ENCODE results near the gene CPT1B. TPM values are rescaled to one million over a fixed set of nuclear protein-coding genes. Genes with fewer than 3 reads are reported as not detected.
"Not testable (repeated sequence)": the region's sequence is repeated elsewhere in the genome, so short reads cannot be mapped to it uniquely, and the experiment has no call there.

CPT1B gene
- total RNA-seq, 1 donor, result 3.9 TPM

DNA sequence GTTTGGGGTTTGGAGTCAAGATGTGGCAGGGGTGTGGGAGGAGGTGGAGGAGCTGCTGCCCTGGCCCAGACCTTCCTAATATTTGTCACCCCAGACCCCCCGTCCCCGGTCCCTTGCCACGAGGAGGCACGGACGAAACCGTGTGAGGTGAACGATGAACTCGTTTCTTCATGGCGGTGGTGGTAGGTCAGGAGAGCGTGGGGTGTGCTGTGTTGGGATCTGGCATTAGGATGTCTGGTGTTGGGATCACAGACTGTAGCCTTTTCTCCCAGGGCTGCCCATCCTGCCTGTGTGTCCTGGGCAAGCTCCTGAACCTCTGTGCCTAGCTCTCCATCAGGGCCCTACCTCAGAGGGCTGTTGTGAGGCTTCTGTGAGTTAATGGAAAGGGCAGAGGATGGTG is 30.8 kb upstream of the CPT1B start:
- TF ChIP-seq CTCF (IDR thresholded peaks at IDR 0.05; ENCODE audit: insufficient read depth, low read depth, low read length), result no peak
- no peak overlapping the region for H3K4me3 ChIP-seq (ENCODE audit: low read depth, low read length)
- no peak for DNase-seq (ENCODE audit: low read depth)

DNA sequence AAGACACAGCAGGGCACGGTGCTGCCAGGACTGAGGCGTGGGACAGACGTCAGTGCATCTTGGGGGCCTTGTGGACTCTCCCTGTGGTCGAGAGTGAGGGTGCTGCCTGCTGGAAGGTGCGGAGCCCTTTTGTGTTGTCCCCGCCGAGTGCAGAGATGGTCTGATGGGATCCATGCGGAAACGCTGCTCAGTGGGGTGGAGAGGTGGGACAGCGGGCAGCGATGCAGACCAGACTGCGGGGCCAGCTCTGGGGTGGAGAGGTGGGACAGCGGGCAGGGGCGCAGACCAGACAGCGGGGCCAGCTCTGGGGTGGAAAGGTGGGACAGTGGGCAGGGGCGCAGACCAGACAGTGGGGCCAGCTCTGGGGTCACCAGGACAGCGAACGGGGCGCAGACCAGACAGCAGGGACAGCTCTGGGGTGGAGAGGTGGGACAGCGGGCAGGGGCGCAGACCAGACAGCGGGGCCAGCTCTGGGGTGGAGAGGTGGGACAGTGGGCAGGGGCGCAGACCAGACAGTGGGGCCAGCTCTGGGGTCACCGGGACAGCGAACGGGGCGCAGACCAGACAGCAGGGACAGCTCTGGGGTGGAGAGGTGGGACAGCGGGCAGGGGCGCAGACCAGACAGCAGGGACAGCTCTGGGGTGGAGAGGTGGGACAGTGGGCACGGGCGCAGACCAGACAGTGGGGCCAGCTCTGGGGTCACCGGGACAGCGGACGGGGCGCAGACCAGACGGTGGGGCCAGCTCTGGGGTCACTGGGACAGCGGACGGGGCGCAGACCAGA is 30.0 kb upstream of the CPT1B start:
- not testable (repeated sequence) for DNase-seq (ENCODE audit: low read depth)

GRCh38 chr22:50607659-50608020 is 29.4 kb upstream of the CPT1B start:
- DNase-seq (ENCODE audit: low read depth), result no peak
- TF ChIP-seq CTCF (IDR thresholded peaks at IDR 0.05; ENCODE audit: insufficient read depth, low read depth, low read length), result no peak
- H3K4me3 ChIP-seq (ENCODE audit: low read depth, low read length), result no peak overlapping the region

More for the DNA sequence above, 30.0 kb upstream of the CPT1B start:
- H3K4me3 ChIP-seq (ENCODE audit: low read depth, low read length), result not testable (repeated sequence)

- DNase-seq (ENCODE audit: low read depth), result no peak
- TF ChIP-seq CTCF (IDR thresholded peaks at IDR 0.05; ENCODE audit: insufficient read depth, low read depth, low read length), result no peak
- no peak overlapping the region for H3K4me3 ChIP-seq (ENCODE audit: low read depth, low read length)
Observed at GRCh38 chr22:50606946-50607658, 28.9 kb upstream of the CPT1B start.

DNA sequence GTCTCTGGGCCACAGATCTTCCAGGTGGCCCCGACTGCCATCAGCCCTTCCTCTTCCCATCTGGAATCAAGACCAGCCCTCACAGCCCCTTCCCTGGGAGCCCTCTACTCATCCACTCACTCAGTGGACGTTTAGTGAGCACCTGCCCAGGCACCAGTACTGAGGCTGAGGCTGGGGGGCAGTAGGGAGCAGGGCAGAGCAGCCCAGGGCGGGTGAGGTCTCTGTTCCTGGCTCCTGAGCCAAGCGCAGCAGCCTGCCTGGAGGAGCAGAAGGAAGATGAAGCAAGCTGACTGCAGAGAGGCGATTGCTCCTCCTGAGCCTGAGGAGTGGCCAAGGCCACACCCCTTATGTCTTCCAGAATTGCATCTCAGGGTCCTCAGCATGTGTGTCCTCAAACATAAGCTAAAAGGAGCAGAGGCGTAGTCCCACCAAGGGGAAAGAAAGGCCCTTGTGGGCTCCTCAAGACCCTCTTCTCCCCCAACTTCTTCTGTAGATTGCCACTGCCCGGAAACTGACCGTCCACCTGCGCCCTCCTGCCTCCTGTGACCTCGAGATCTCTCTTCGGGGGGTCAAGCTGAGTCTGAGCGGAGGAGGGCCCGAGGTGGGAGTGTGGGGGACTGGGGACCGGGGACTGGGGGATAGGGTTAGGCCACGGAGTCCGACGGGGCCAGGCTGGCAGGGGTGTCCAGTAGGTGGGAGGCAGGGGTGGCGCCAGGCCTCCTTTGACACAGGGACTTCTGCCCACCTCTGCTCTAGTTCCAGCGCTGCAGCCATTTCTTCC is 28.1 kb upstream of the CPT1B start:
- no peak overlapping the region for H3K4me3 ChIP-seq (ENCODE audit: low read depth, low read length)
- DNase-seq (ENCODE audit: low read depth), result no peak
- TF ChIP-seq CTCF (IDR thresholded peaks at IDR 0.05; ENCODE audit: insufficient read depth, low read depth, low read length), result no peak

DNA sequence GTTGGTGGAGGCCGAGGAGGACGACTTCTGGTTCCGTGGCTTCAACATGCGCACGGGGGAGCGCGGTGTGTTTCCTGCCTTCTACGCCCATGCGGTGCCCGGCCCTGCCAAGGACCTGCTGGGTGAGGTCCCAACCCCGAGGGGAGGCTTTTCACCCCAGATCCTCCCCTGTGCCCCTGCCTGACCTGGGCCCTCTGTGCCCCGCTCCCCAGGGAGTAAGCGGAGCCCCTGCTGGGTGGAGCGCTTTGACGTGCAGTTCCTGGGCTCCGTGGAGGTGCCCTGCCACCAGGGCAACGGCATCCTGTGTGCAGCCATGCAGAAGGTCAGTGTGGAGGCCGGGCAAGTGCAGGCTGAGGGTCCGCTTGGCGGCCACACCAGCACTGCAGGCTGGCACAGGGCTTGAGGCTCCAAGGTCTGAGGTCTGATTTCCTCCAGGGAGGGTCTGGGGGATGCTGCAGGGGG is 27.4 kb upstream of the CPT1B start:
- no peak for TF ChIP-seq CTCF (IDR thresholded peaks at IDR 0.05; ENCODE audit: insufficient read depth, low read depth, low read length)
- no peak overlapping the region for H3K4me3 ChIP-seq (ENCODE audit: low read depth, low read length)
- DNase-seq (ENCODE audit: low read depth), result no peak

Data from fibroblast of villous mesenchyme (primary cell).